ENCODE results near the gene NEMP1. TPM values are rescaled to one million over a fixed set of nuclear protein-coding genes. Genes with fewer than 3 reads are reported as not detected.

The NEMP1 gene
- total and polyA plus RNA-seq, 2 of the 13 experiments (the other 11 are each of a cell fraction or from before 2014, with no cell fraction given) = 11.4 to 12.9 TPM

DNA sequence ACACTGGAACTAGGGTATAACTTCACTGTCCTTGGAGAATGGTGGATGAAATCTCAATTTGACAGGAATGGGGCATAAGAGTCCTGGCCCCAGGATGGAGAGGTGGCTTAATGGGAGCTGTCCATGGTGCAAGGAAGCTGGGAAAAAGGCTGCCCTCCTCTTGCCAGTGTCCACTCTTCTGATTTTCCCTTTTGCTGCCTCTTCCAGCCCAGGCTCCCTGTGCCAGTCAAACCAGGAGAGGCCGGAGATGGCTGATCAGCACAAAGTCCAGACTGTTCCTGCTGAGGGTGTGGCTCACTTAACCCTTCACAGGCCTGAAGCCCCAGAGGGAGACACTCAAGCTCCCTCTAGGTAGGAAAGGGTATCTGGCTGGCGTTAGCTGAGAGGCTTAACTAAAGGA, 28.7 kb downstream of the NEMP1 start, which contains the start of gene MYO1A (continued):
- TF ChIP-seq NR2F6 (IDR thresholded peaks at IDR 0.05) (no peak), NR2F6 (CRISPR knock-in tag; IDR thresholded peaks at IDR 0.05) (no peak), YEATS4 (CRISPR knock-in tag; IDR thresholded peaks at IDR 0.05; ENCODE audit: borderline replicate concordance) (peak; percentile 33; the same call in 1 of the 2 replicates), SOX13 (IDR thresholded peaks at IDR 0.05) (no peak), SOX13 (CRISPR knock-in tag; conservative IDR thresholded peaks at IDR 0.05 in 1 of 2, IDR thresholded peaks at IDR 0.05 in 1 of 2) (no peak), ZMYM4 (CRISPR knock-in tag; IDR thresholded peaks at IDR 0.05) (0 out of 2 replicates have a peak, but pooled peaks have one; percentile 39), SRY (CRISPR knock-in tag; IDR thresholded peaks at IDR 0.05) (no peak), ZNF264 (CRISPR knock-in tag; IDR thresholded peaks at IDR 0.05) (no peak), HNF4G (IDR thresholded peaks at IDR 0.05; ENCODE audit: borderline replicate concordance, low read depth, low read length) (peak; percentile 64; the same call in 1 of the 2 replicates), HNF4G (CRISPR knock-in tag; IDR thresholded peaks at IDR 0.05; ENCODE audit: borderline replicate concordance, low read depth) (no peak), ZNF839 (CRISPR knock-in tag; IDR thresholded peaks at IDR 0.05; ENCODE audit: borderline replicate concordance) (no peak), REPIN1 (CRISPR knock-in tag; IDR thresholded peaks at IDR 0.05; ENCODE audit: borderline replicate concordance, low read depth) (no peak; the same call in 1 of the 2 replicates), TFE3 (CRISPR knock-in tag; IDR thresholded peaks at IDR 0.05) (peak; percentile 52; the same call in 1 of the 2 replicates), ZNF350 (CRISPR knock-in tag; IDR thresholded peaks at IDR 0.05; ENCODE audit: borderline replicate concordance, low read depth) (no peak)

DNA sequence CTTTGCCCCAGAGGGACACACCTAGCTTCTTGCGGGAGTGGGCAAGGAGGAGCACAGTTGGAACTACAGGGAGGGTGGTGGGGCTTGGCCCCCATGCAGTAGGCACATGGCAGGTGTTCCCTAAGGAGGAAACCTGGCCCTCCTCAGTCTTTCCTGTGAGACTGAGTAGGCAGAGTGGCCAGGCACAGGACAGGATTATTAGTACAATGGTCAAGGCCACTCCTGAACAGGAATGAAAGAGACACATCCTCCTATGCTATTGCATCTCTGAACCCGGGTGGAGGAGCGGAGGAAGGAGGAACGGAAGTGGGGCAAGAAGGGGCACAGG, 29.5 kb downstream of the NEMP1 start:
- in situ Hi-C loops (cut with HindIII; ENCODE audit: extremely low pct_ligation_motif_present, low pct_unique_long_range_greater_than_20kb) (no loop called here), intact Hi-C loops (cut with micrococcal nuclease; ENCODE audit: unreplicated experiment) (no loop called here)
- Histone ChIP-seq H4K20me1 (ENCODE audit: insufficient read depth, low read length) (no peaks in the 10 kb centered on the region), H3K79me2 (ENCODE audit: insufficient read depth, low read length) (no peaks in the 10 kb centered on the region), H2AFZ (ENCODE audit: low read length) (no peak overlapping the region), H3K4me3 (replicated peaks in 1 of 3; ENCODE audit: insufficient read depth in 1 of 3, low read depth in 2 of 3, low read length in 3 of 3) (peak overlapping the region; percentile 43 to 54 (median 49); a peak in 5 of 6 replicates), H3K4me2 (ENCODE audit: low read depth, low read length) (peak overlapping the region; percentile 83), H3K9me3 (ENCODE audit: low read length) (no peaks in the 10 kb centered on the region), H3K27ac (ENCODE audit: extremely low read length, insufficient read depth, low read length) (no peak overlapping the region), H3K9ac (ENCODE audit: insufficient read depth, low read depth, low read length) (no peak overlapping the region), H3K36me3 (replicated peaks in 1 of 2; ENCODE audit: control insufficient read depth in 1 of 2, insufficient read depth in 2 of 2, low read length in 2 of 2) (no peaks in the 10 kb centered on the region), H3K4me1 (ENCODE audit: insufficient read depth, low read length) (peaks cover 38% of the 10 kb centered on the region), H3K27me3 (ENCODE audit: control insufficient read depth in 1 of 2, insufficient read depth in 2 of 2, low read length in 2 of 2) (no peaks in the 10 kb centered on the region)
- FAIRE-seq = peak; percentile 8
- BruUV-seq (replicated peaks) = no TSS peak
- DNase-seq (ENCODE audit: low spot score) = peak; percentile 9
- peak; percentile 69 for ATAC-seq
- POLR2A ChIA-PET = interaction anchor here (0.8 to 2.6 kb wide), 7 partner anchors 10 to 63 kb away, joined by 3 to 11 read pairs (median 5); partner anchors contain the start of genes NEMP1, STAT6 and TAC3
- CTCF ChIA-PET (ENCODE audit: low intra/inter-chr PET ratio, low total read pairs) = no interaction called here
- WGBS (ENCODE audit: low lambda C conversion rate) = 8% methylated on average over 4 of the region's 4 CpGs
- TF ChIP-seq HNF4A (CRISPR knock-in tag; IDR thresholded peaks at IDR 0.05) = peak; percentile 80
- no peak for TF ChIP-seq ZNF709 (CRISPR knock-in tag; IDR thresholded peaks at IDR 0.05)
- no peak for TF ChIP-seq FOXP4 (CRISPR knock-in tag; IDR thresholded peaks at IDR 0.05)
- no peak for TF ChIP-seq SMYD3 (CRISPR knock-in tag; IDR thresholded peaks at IDR 0.05)
- peak; percentile 25; the same call in 1 of the 2 replicates for TF ChIP-seq HNF4G (IDR thresholded peaks at IDR 0.05; ENCODE audit: borderline replicate concordance, low read depth, low read length)
- TF ChIP-seq HNF4G (CRISPR knock-in tag; IDR thresholded peaks at IDR 0.05; ENCODE audit: borderline replicate concordance, low read depth) = no peak
- TF ChIP-seq ZNF441 (CRISPR knock-in tag; IDR thresholded peaks at IDR 0.05; ENCODE audit: borderline replicate concordance) = no peak
- no peak for TF ChIP-seq MAFK (conservative IDR thresholded peaks at IDR 0.05 in 1 of 2, IDR thresholded peaks at IDR 0.05 in 1 of 2; ENCODE audit: low read length in 2 of 2)
- no peak for TF ChIP-seq SIX4 (CRISPR knock-in tag; IDR thresholded peaks at IDR 0.05)
- 0 out of 2 replicates have a peak, but pooled peaks have one; percentile 2 for TF ChIP-seq GABPB1 (CRISPR knock-in tag; IDR thresholded peaks at IDR 0.05)
- no peak for TF ChIP-seq MYC (CRISPR knock-in tag; IDR thresholded peaks at IDR 0.05; ENCODE audit: borderline replicate concordance)

Measured in HepG2 (cell line).